ENCODE results near the gene EFNA1. TPM values are rescaled to one million over a fixed set of nuclear protein-coding genes. Genes with fewer than 3 reads are reported as not detected.
A peak's percentile ranks its signal among the peaks of the same experiment; 100 is the strongest.

EFNA1 gene
- total and polyA plus RNA-seq, 2 of the 13 experiments (the other 11 are each of a cell fraction or from before 2014, with no cell fraction given): 81.8 to 874 TPM

DNA sequence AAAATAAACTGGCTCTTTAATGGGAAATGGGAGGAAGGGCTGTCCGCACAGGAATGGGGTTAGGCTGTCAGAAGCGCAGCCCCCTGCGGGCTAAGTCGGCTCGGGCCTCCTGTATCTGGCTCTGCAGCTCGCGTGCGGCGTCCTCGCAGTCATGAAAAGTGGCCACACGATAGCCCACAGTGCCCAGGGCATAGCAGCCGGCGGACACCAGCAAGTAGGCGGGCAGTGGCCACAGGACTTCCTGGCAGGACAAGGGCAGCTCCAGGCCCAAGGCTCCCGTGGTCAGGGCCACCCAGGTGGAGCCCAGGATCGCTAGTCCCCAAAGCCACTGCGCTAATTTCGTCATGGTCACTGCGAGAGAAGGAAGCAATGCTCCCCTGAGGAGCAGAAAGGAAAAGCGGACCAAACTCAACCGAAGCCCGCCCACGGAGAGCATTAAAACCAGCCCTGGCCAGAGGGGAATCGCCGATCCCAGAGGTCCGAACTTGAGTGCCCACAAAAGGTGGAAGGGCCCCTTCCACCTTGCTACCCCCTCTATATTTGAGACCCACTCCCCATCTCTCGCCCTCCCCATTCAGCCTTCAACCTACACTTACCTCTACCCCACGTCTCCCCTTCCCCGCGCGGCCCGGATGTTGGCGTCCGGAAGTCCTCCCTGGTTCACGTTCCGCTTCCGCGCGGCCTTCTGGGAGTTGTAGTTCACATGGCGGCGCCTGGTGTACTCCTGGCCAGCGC lies 12.4 kb downstream of the EFNA1 start, which contains the start of gene DPM3 (continued):
- no peak for TF ChIP-seq ZNF468 (CRISPR knock-in tag; IDR thresholded peaks at IDR 0.05)
- TF ChIP-seq WIZ (CRISPR knock-in tag; IDR thresholded peaks at IDR 0.05): peak; percentile 78; the same call in 1 of the 2 replicates
- TF ChIP-seq ZNF224 (CRISPR knock-in tag; IDR thresholded peaks at IDR 0.05): 0 out of 2 replicates have a peak, but pooled peaks have one; percentile 31
- TF ChIP-seq ZNF772 (CRISPR knock-in tag; IDR thresholded peaks at IDR 0.05): peak; percentile 20; the same call in 1 of the 2 replicates
- TF ChIP-seq AFF4 (CRISPR knock-in tag; IDR thresholded peaks at IDR 0.05): no peak
- no peak for TF ChIP-seq BRCA1 (CRISPR knock-in tag; IDR thresholded peaks at IDR 0.05)
- TF ChIP-seq CCAR2 (optimal IDR thresholded peaks at IDR 0.05; ENCODE audit: low read depth, low read length): no peak
- no peak for TF ChIP-seq BHLHE40 (IDR thresholded peaks at IDR 0.05; ENCODE audit: low read length)
- TF ChIP-seq KAT7 (CRISPR knock-in tag; IDR thresholded peaks at IDR 0.05; ENCODE audit: borderline replicate concordance): 0 out of 2 replicates have a peak, but pooled peaks have one; percentile 40
- TF ChIP-seq, protein P1, sequence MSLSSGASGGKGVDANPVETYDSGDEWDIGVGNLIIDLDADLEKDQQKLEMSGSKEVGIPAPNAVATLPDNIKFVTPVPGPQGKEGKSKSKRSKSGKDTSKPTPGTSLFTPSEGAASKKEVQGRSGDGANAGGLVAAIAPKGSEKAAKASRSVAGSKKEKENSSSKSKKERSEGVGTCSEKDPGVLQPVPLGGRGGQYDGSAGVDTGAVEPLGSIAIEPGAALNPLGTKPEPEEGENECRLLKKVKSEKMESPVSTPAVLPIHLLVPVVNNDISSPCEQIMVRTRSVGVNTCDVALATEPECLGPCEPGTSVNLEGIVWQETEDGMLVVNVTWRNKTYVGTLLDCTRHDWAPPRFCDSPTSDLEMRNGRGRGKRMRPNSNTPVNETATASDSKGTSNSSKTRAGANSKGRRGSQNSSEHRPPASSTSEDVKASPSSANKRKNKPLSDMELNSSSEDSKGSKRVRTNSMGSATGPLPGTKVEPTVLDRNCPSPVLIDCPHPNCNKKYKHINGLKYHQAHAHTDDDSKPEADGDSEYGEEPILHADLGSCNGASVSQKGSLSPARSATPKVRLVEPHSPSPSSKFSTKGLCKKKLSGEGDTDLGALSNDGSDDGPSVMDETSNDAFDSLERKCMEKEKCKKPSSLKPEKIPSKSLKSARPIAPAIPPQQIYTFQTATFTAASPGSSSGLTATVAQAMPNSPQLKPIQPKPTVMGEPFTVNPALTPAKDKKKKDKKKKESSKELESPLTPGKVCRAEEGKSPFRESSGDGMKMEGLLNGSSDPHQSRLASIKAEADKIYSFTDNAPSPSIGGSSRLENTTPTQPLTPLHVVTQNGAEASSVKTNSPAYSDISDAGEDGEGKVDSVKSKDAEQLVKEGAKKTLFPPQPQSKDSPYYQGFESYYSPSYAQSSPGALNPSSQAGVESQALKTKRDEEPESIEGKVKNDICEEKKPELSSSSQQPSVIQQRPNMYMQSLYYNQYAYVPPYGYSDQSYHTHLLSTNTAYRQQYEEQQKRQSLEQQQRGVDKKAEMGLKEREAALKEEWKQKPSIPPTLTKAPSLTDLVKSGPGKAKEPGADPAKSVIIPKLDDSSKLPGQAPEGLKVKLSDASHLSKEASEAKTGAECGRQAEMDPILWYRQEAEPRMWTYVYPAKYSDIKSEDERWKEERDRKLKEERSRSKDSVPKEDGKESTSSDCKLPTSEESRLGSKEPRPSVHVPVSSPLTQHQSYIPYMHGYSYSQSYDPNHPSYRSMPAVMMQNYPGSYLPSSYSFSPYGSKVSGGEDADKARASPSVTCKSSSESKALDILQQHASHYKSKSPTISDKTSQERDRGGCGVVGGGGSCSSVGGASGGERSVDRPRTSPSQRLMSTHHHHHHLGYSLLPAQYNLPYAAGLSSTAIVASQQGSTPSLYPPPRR (CRISPR knock-in tag; IDR thresholded peaks at IDR 0.05; ENCODE audit: borderline replicate concordance): 0 out of 2 replicates have a peak, but pooled peaks have one; percentile 14
- no peak for TF ChIP-seq RFXANK (CRISPR knock-in tag; IDR thresholded peaks at IDR 0.05)
- no peak for TF ChIP-seq ZNF207 (IDR thresholded peaks at IDR 0.05; ENCODE audit: borderline replicate concordance)
- TF ChIP-seq LCORL (IDR thresholded peaks at IDR 0.05): no peak
- peak; percentile 27; the same call in 1 of the 2 replicates for TF ChIP-seq LCORL (CRISPR knock-in tag; IDR thresholded peaks at IDR 0.05)
- TF ChIP-seq, protein P2, sequence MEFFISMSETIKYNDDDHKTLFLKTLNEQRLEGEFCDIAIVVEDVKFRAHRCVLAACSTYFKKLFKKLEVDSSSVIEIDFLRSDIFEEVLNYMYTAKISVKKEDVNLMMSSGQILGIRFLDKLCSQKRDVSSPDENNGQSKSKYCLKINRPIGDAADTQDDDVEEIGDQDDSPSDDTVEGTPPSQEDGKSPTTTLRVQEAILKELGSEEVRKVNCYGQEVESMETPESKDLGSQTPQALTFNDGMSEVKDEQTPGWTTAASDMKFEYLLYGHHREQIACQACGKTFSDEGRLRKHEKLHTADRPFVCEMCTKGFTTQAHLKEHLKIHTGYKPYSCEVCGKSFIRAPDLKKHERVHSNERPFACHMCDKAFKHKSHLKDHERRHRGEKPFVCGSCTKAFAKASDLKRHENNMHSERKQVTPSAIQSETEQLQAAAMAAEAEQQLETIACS (CRISPR knock-in tag; IDR thresholded peaks at IDR 0.05): no peak
- TF ChIP-seq MAZ (IDR thresholded peaks at IDR 0.05; ENCODE audit: borderline replicate concordance, low read depth, low read length): no peak
- TF ChIP-seq MAZ (CRISPR knock-in tag; IDR thresholded peaks at IDR 0.05; ENCODE audit: low read depth): peak; percentile 64
- TF ChIP-seq HHEX (CRISPR knock-in tag; IDR thresholded peaks at IDR 0.05): no peak

All from HepG2 (cell line).